ENCODE data around the gene STRADB. TPM values are rescaled to one million over a fixed set of nuclear protein-coding genes. Genes with fewer than 3 reads are reported as not detected.
"Not testable (repeated sequence)": the region's sequence is repeated elsewhere in the genome, so short reads cannot be mapped to it uniquely, and the experiment has no call there.

Gene STRADB
- total RNA-seq, 4 donors from 2014 or later = 4.3 to 4.9 (median 4.7) TPM

- intact Hi-C loops (cut with DNase I; ENCODE audit: low total_unique reads) = no loop called here
- DNase-seq (ENCODE audit: low spot score in 2 of 2) = no peak
- no peak for TF ChIP-seq POLR2A (IDR thresholded peaks at IDR 0.05)
- TF ChIP-seq, protein P1, sequence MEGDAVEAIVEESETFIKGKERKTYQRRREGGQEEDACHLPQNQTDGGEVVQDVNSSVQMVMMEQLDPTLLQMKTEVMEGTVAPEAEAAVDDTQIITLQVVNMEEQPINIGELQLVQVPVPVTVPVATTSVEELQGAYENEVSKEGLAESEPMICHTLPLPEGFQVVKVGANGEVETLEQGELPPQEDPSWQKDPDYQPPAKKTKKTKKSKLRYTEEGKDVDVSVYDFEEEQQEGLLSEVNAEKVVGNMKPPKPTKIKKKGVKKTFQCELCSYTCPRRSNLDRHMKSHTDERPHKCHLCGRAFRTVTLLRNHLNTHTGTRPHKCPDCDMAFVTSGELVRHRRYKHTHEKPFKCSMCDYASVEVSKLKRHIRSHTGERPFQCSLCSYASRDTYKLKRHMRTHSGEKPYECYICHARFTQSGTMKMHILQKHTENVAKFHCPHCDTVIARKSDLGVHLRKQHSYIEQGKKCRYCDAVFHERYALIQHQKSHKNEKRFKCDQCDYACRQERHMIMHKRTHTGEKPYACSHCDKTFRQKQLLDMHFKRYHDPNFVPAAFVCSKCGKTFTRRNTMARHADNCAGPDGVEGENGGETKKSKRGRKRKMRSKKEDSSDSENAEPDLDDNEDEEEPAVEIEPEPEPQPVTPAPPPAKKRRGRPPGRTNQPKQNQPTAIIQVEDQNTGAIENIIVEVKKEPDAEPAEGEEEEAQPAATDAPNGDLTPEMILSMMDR (IDR thresholded peaks at IDR 0.05) = no peak
- 93 to 96% methylated on average over 9 of the region's 9 CpGs for WGBS, 2 donors
- H3K4me3 ChIP-seq (ENCODE audit: low read depth, poor library complexity, severe bottlenecking) = no peak overlapping the region
Observed at GRCh38 chr2:201425952-201426351, 25.6 kb upstream of the STRADB start.

DNA sequence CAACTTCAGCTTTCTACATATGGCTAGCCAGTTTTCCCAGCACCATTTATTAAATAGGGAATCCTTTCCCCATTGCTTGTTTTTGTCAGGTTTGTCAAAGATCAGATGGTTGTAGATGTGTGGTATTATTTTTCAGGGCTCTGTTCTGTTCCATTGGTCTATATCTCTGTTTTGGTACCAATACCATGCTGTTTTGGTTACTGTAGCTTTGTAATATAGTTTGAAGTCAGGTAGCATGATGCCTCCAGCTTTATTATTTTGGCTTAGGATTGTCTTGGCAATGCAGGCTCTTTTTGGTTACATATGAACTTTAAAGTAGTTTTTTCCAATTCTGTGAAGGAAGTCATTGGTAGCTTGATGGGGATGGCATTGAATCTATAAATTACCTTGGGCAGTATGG is 23.2 kb upstream of the STRADB start:
- H3K4me3 ChIP-seq (ENCODE audit: low read depth, poor library complexity, severe bottlenecking); intact Hi-C loops (cut with DNase I; ENCODE audit: low total_unique reads); DNase-seq (ENCODE audit: low spot score in 2 of 2): not testable (repeated sequence)

GRCh38 chr2:201429835-201430234 is 21.7 kb upstream of the STRADB start:
- DNase-seq (ENCODE audit: low spot score in 2 of 2); H3K4me3 ChIP-seq (ENCODE audit: low read depth, poor library complexity, severe bottlenecking); intact Hi-C loops (cut with DNase I; ENCODE audit: low total_unique reads): not testable (repeated sequence)
- 94 to 95% methylated on average over 6 of the region's 6 CpGs for WGBS, 2 donors

GRCh38 chr2:201430322-201430721 is 21.2 kb upstream of the STRADB start:
- DNase-seq (ENCODE audit: low spot score in 2 of 2); H3K4me3 ChIP-seq (ENCODE audit: low read depth, poor library complexity, severe bottlenecking); intact Hi-C loops (cut with DNase I; ENCODE audit: low total_unique reads): not testable (repeated sequence)
- 95% methylated on average over 12 of the region's 12 CpGs for WGBS, 2 donors

- DNase-seq (ENCODE audit: low spot score in 2 of 2) = no peak
- H3K4me3 ChIP-seq (ENCODE audit: low read depth, poor library complexity, severe bottlenecking) = no peak overlapping the region
- intact Hi-C loops (cut with DNase I; ENCODE audit: low total_unique reads) = no loop called here
- TF ChIP-seq, protein P1 (IDR thresholded peaks at IDR 0.05) = no peak
- no peak for TF ChIP-seq POLR2A (IDR thresholded peaks at IDR 0.05)
- 96 to 99% methylated on average over 4 of the region's 5 CpGs for WGBS, 2 donors
Observed at GRCh38 chr2:201430839-201431238, 20.7 kb upstream of the STRADB start.

DNA sequence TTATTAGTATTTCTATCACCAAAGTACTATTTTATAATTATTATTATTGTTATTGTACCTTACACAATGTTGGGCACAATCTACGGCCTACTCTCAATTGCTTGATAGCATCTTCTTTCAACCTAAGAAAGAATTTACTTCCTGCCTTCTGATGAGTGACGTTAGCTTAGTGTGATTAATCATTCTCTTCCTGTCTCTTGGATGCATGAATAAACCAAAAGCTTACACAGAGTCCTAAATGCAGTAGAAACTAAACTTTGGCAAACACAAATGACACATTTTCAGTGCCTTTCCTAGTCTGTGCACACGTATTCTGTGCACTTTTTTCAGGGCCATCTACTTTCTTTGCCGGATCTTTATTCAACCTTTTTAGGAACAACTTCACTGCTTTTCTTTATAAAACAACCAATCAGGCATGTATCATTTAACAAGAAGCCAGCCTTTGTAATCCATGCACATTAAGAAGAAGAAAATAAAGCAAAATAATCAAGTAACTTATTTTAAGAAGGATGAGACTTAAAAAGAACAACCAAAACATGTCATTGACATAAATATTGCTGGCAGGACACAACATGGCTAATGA is 19.4 kb upstream of the STRADB start:
- no peak for DNase-seq (ENCODE audit: low spot score in 2 of 2)
- no peak overlapping the region for H3K4me3 ChIP-seq (ENCODE audit: low read depth, poor library complexity, severe bottlenecking)
- 23% methylated on average over 4 of the region's 4 CpGs for WGBS, 2 donors
- intact Hi-C loops (cut with DNase I; ENCODE audit: low total_unique reads) = no loop called here
- TF ChIP-seq, protein P1 (IDR thresholded peaks at IDR 0.05) = no peak
- no peak for TF ChIP-seq POLR2A (IDR thresholded peaks at IDR 0.05)

GRCh38 chr2:201432621-201433393 is 18.7 kb upstream of the STRADB start:
- no peak overlapping the region for H3K4me3 ChIP-seq (ENCODE audit: low read depth, poor library complexity, severe bottlenecking)
- TF ChIP-seq, protein P1 (IDR thresholded peaks at IDR 0.05) = no peak
- no peak for TF ChIP-seq POLR2A (IDR thresholded peaks at IDR 0.05)
- 56 to 77% methylated on average over 5 of the region's 5 CpGs for WGBS, 2 donors
- intact Hi-C loops (cut with DNase I; ENCODE audit: low total_unique reads) = no loop called here
- DNase-seq (ENCODE audit: low spot score in 2 of 2) = no peak
